KOPT-K1 (cell line): ENCODE data around the gene GRHPR.
"Not testable (repeated sequence)": the region's sequence is repeated elsewhere in the genome, so short reads cannot be mapped to it uniquely, and the experiment has no call there.

Experiments
- H3K27ac ChIP-seq: fragments of 200-600 bp; sonication (generic); 2 replicates; pipeline ENCODE4 v1.5.1; 2016; ENCODE audit warnings: antibody characterized with exemption, mild to moderate bottlenecking, low read depth, low read length; ENCODE audit not compliant: poor library complexity, severe bottlenecking
- H3K36me3 ChIP-seq: fragments of 200-600 bp; sonication (generic); 2 replicates; pipeline ENCODE4 v1.5.1; 2017; ENCODE audit warnings: antibody characterized with exemption, mild to moderate bottlenecking, low read length, moderate library complexity; ENCODE audit not compliant: insufficient read depth
- H3K9me3 ChIP-seq: fragments of 200-600 bp; sonication (generic); 2 replicates; pipeline ENCODE4 v1.5.1; 2017; ENCODE audit warnings: antibody characterized with exemption, low read length, mild to moderate bottlenecking; ENCODE audit not compliant: insufficient read depth, poor library complexity, severe bottlenecking

The GRHPR gene

DNA sequence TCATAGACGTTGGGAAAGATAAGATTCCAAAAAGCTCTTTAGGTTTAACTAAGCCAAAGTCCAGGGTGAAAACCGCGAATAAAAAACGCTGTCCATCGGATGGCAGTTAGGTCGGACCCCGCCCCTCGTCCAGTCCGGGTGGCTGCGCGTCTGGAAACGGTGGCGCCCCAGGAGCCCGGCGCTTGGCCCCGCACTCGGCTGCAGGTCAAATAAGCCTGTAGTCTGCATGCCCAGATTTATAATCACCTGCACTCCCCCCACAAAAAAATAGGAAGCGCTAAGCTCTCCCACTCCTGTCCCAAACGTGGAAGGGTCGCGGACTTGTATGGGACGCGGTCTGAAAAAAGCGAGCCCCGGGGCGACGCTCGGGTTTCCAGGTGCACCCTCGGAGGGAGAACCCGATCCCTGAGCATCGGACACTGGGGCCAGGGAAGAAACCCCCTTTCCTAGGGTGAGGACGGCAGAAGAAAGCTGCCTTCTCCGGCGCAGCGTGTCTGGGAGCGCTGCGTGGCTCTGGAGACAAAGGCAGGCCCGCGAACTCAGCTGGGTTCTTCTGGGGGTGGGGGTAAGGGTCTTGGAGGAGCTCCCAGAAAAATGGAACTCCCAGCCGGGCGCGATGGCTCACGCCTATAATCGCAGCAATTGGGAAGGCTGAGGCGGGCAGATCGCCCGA, 43.7 kb downstream of the GRHPR start:
- Histone ChIP-seq H3K36me3 (0 out of 2 replicates have a peak, but pooled peaks cover 9% of the 10 kb centered on the region), H3K9me3 (no peaks in the 10 kb centered on the region), H3K27ac (peak overlapping the region; percentile 89)

DNA sequence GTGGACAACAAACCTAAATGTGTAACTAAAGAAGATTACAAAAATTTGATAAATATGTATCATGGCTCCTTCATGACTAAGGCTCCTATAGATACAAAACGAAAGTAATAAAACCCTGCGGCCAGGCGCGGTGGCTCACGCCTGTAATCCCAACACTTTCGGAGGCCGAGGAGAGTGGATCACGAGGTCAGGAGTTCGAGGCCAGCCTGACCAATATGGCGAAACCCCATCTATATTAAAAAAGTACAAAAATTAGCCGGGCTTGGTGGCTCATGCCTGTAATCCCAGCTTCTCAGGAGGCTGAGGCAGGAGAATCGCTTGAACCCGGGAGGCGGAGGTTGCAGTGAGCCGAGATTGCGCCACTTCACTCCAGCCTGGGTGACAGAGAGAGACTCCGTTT, 45.0 kb downstream of the GRHPR start:
- H3K27ac ChIP-seq, H3K9me3 ChIP-seq, H3K36me3 ChIP-seq: not testable (repeated sequence)

DNA sequence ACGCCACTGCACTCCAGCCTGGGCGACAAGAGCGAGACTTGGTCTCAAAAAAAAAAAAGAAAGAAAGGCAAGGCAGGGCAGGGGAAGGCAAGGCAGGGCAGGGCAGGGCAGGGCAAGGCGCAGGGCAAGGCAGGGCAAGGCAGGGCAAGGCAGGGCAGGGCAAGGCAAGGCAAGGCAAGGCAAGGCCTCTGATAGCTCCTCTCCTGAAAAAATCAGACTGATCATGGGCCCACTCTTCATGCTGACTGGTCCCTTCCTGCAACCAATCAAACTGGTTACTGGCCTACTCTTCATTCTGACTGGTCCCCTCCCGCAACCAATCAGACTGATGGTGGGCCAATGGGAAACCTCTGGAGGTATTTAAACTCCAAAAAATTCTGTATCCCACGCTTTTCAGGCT, 46.1 kb downstream of the GRHPR start:
- H3K36me3 ChIP-seq, result no peaks in the 10 kb centered on the region
- H3K27ac ChIP-seq, result no peak overlapping the region
- no peaks in the 10 kb centered on the region for H3K9me3 ChIP-seq

DNA sequence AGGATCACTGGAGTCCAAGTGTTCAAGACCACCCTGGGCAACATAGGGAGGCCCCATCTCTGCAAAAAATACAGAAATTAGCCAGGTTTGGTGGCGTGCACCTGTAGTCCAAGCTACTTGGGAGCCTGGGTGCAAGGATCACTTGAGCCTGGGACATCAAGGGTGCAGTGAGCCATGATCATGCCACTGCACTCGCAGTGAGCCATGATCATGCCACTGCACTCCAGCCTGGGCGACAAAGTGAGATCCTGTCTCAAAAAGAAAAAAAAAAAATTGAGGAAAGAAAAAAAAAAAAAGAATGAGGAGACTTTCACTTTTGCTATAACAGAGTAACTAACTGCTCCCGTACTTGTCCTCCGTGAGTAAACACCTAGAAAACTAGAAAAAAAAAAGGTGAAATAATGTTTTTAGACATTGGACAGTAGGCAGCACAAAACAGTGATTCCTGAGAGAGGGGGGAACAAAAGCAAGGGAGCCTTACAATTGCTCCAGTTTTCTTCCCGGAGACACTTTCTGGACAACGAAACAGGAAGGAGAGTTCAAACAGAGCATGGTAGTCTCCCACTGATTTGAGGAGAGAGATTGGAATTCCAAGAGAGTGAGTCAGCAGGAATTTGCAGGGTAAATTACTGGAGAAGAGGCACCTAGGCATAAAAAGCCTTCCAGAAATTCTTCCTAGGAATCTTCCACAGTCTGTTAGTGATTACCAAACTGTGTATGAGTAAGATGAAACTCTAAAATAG, 49.6 kb downstream of the GRHPR start:
- peak overlapping the region; percentile 16 for H3K27ac ChIP-seq

DNA sequence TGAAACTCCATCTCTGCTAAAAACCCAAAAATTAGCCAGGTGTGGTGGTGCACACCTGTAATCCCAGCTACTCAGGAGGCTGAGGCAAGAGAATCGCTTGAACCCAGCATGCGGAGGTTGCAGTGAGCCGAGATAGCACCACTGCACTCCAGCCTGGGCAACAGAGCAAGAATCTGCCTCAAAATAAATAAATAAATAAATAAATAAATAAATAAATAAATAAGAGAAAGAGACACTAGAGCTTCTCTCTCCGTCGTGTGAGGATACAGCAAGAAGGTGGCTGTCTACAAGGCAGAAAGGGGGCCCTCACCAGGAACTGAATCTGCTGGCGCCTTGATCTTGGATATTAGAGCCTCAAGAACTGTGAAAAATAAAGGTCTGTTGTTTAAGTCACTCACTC, 51.5 kb downstream of the GRHPR start:
- not testable (repeated sequence) for H3K27ac ChIP-seq, H3K36me3 ChIP-seq
- peaks cover 23% of the 10 kb centered on the region for H3K9me3 ChIP-seq

More for the DNA sequence above, 49.6 kb downstream of the GRHPR start:
- Histone ChIP-seq H3K9me3 (peaks cover 23% of the 10 kb centered on the region), H3K36me3 (no peaks in the 10 kb centered on the region)

DNA sequence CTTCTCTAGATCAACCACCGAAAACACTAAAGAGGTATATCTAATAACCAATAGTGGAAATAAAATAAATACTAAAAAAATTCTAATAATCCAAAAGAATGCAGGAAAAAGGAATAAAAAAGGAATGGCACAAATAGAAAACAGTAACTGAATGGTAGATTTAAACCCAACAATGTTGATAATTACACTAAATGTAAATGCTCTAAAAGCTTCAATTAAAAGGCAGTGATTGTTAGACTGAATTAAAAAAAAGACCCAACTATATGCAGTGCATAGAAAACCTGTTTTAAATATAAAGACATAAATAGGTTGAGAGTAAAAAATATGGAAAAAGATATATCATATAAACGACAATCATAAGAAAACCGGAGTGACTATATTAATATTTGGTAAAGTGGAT, 51.9 kb downstream of the GRHPR start:
- Histone ChIP-seq H3K36me3 (no peaks in the 10 kb centered on the region), H3K27ac (no peak overlapping the region), H3K9me3 (peaks cover 23% of the 10 kb centered on the region)

DNA sequence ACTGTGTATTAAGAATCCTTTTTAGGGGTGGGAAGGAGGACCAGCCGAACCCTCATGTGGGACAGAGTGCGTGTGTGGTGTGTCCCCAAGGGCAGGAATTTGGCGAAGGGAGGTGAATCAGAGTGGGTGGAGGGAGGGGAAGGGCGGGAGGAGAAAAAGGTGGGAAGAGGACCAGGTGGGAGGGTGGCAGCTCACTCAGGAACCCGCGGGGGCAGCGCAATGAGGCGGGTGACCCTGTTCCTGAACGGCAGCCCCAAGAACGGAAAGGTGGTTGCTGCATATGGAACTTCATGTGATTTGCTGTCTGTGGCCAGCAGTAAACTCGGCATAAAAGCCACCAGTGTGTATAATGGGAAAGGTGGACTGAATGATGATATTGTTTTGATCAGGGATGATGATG, 54.4 kb downstream of the GRHPR start:
- Histone ChIP-seq H3K9me3 (peaks cover 23% of the 10 kb centered on the region), H3K27ac (no peak overlapping the region), H3K36me3 (no peaks in the 10 kb centered on the region)

DNA sequence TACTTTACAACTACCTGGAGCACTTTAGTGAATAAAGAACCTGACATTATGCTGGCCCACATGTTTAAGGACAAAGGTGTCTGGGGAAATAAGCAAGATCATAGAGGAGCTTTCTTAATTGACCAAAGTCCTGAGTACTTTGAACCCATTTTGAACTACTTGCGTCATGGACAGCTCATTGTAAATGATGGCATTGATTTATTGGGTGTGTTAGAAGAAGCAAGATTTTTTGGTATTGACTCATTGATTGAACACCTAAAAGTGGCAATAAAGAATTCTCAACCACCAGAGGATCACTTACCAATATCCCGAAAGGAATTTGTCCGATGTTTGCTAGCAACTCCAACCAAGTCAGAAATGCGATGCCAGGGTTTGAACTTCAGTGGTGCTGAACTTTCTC, 54.9 kb downstream of the GRHPR start:
- not testable (repeated sequence) for H3K27ac ChIP-seq, H3K36me3 ChIP-seq
- H3K9me3 ChIP-seq, result peaks cover 23% of the 10 kb centered on the region

DNA sequence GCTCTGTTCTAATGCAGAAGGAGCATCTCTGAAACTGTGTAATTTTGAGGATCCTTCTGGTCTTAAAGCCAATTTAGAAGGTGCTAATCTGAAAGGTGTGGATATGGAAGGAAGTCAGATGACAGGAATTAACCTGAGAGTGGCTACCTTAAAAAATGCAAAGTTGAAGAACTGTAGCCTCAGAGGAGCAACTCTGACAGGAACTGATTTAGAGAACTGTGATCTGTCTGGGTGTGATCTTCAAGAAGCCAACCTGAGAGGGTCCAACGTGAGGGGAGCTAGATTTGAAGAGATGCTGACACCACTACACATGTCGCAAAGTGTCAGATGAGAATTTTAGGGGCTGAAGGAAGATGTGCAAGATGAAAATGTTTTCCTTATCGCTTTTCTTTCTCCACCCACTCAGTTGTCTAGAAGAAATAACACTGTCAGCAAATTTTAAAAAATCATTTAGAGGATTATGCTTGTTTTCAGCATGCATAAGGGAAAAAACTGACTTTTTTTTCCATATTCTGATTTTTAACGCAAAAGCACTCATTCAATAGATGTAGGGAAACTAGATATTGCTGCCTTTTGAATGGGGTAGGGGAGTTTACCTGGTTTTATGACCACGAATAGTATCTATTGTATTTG, 55.6 kb downstream of the GRHPR start:
- H3K27ac ChIP-seq, H3K36me3 ChIP-seq: not testable (repeated sequence)
- peaks cover 23% of the 10 kb centered on the region for H3K9me3 ChIP-seq

DNA sequence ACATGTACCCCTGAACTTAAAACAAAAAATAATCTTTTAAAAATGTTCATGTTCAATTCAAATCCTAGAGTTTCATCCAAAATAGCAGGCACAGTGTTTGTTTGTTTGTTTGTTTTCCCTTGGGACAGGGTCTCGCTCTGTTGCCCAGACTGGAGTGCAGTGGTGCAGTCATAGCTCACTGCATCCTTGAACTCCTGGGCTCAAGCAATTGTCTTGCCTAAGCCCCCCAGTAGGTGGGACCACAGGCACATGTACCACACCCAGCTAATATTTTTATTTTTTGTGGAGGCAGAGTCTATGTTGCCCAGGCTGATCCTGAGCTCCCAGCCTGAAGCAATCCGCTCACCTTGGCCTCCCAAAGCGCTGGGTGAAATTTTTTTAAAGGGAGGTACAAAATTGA, 58.3 kb downstream of the GRHPR start:
- Histone ChIP-seq H3K27ac (no peak overlapping the region), H3K9me3 (peaks cover 2% of the 10 kb centered on the region), H3K36me3 (no peaks in the 10 kb centered on the region)

DNA sequence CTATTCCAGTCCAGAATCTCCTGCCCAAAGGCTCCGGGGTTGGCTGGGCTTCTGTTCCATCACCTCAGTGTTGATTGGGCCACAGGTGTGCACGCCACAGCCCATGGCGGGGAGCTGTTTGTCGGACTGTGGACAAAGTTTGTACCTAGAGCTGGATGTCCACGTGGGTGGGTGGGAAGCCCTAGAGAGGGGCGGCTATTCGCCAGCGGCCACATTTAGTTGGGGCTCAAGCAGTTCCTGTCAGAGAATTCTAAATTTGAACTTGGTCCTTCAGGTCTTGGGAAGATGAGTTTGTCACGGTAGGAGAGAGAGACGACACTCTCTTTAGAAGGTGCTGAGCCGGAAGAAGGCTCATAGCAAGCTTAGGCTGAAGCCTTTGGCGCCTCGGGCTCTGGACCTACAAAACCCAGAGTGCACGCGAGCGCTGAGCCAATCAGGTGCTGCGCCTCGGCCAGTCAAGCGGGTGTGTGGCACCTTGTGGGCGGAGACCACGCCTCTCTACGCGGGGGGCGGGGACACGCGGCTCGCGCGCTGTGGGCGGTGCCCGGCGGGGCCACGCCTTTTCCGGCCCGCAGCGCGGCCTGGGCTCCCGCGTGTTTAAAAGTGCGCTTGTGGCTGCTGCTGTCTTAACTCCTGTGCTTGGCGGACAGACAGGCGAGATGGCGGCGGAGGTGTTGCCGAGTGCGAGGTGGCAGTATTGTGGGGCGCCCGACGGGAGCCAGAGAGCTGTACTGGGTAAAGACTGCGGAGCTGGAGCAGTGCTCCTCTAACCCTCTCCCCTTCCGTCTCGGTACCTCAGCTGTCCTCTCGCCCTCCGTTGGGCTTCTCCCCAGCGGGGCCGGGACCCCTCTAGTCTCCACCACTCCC, 63.1 kb downstream of the GRHPR start, which contains the start of gene POLR1E:
Gene POLR1E (plus strand): TSS at position 560 of the 867 bp plus-strand sequence. CDS start 100 bp downstream, at position 660.
- H3K9me3 ChIP-seq, result no peaks in the 10 kb centered on the region
- H3K27ac ChIP-seq, result peak within 1 kb of the TSS; percentile 77
- peaks cover 34% of the 10 kb centered on the region for H3K36me3 ChIP-seq

DNA sequence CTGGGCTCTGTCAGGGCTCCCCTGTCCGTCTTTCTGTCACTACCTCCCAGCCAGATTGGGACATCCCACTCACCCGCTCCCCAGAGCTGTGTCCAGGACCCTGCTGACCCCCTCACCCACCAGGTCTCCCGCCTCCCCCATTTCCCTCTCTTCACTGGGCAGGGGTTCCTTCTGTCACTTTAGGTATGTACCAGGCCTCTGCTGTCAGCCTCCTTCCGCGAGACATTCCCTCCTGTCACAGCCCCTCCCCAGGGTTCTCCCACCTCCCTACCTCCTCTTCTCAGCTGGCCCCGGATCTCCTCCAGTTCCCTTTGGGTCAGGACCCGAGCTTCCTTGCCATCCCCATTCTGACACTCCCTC, 63.7 kb downstream of the GRHPR start:
- peak overlapping the region; percentile 77 for H3K27ac ChIP-seq
- no peaks in the 10 kb centered on the region for H3K9me3 ChIP-seq
- H3K36me3 ChIP-seq, result peaks cover 40% of the 10 kb centered on the region
